HEK293 (cell line): Measurements from ENCODE around the gene SKI.

ENCODE experiments used
- ATF2 ChIP-seq: fragments of 450-650 bp; formaldehyde crosslinking; IDR thresholded peaks from 2 replicates; pipeline ENCODE4 v1.5.1; 2016; ENCODE audit warnings: missing biosample characterization, missing genetic modification characterization, low read depth
- IKZF3 ChIP-seq: fragments of 450-650 bp; IDR thresholded peaks from 2 replicates; pipeline ENCODE4 v1.5.0; 2018; ENCODE audit warnings: missing biosample characterization, mild to moderate bottlenecking, missing genetic modification characterization, moderate library complexity
- KLF17 ChIP-seq: fragments of 450-650 bp; formaldehyde crosslinking; IDR thresholded peaks from 2 replicates; pipeline ENCODE4 v1.5.1; 2016; ENCODE audit warnings: missing biosample characterization, missing genetic modification characterization
- PRDM10 ChIP-seq: fragments of 450-650 bp; formaldehyde crosslinking; IDR thresholded peaks from 2 replicates; pipeline ENCODE4 v1.5.1; 2016; ENCODE audit warnings: missing biosample characterization, missing genetic modification characterization
- WT1 ChIP-seq: fragments of 450-650 bp; formaldehyde crosslinking; IDR thresholded peaks from 2 replicates; pipeline ENCODE4 v1.5.1; 2016; ENCODE audit warnings: missing biosample characterization, missing genetic modification characterization
- YY1 ChIP-seq: fragments of 450-650 bp; formaldehyde crosslinking; IDR thresholded peaks from 2 replicates; pipeline ENCODE4 v1.5.1; 2018; ENCODE audit warnings: missing biosample characterization, missing genetic modification characterization
- ZBTB21 ChIP-seq: fragments of 450-650 bp; formaldehyde crosslinking; IDR thresholded peaks from 2 replicates; pipeline ENCODE4 v1.5.1; 2017; ENCODE audit warnings: missing biosample characterization, missing genetic modification characterization
- ZBTB8A ChIP-seq: fragments of 450-650 bp; formaldehyde crosslinking; IDR thresholded peaks from 2 replicates; pipeline ENCODE4 v1.5.1; 2016; ENCODE audit warnings: missing biosample characterization, missing genetic modification characterization
- ZEB2 ChIP-seq: fragments of 450-650 bp; formaldehyde crosslinking; IDR thresholded peaks from 2 replicates; pipeline ENCODE4 v1.5.1; 2016; ENCODE audit warnings: missing biosample characterization, missing genetic modification characterization
- ZFHX2 ChIP-seq: fragments of 450-650 bp; formaldehyde crosslinking; conservative IDR thresholded peaks from 2 replicates; pipeline ENCODE4 v1.5.1; 2016; ENCODE audit warnings: missing biosample characterization, missing genetic modification characterization
- ZFP37 ChIP-seq: fragments of 450-650 bp; formaldehyde crosslinking; IDR thresholded peaks from 2 replicates; pipeline ENCODE4 v1.5.1; 2016; ENCODE audit warnings: missing biosample characterization, missing genetic modification characterization
- ZFP69B ChIP-seq: fragments of 450-650 bp; formaldehyde crosslinking; IDR thresholded peaks from 2 replicates; pipeline ENCODE4 v1.5.1; 2016; ENCODE audit warnings: missing biosample characterization, missing genetic modification characterization
- ZNF140 ChIP-seq: fragments of 450-650 bp; formaldehyde crosslinking; IDR thresholded peaks from 2 replicates; pipeline ENCODE4 v1.5.1; 2016; ENCODE audit warnings: missing biosample characterization, missing genetic modification characterization
- ZNF223 ChIP-seq: fragments of 450-650 bp; formaldehyde crosslinking; IDR thresholded peaks from 2 replicates; pipeline ENCODE4 v1.5.1; 2016; ENCODE audit warnings: missing biosample characterization, missing genetic modification characterization
- ZNF26 ChIP-seq: fragments of 450-650 bp; formaldehyde crosslinking; IDR thresholded peaks from 2 replicates; pipeline ENCODE4 v1.5.1; 2016; ENCODE audit warnings: missing biosample characterization, missing genetic modification characterization
- ZNF362 ChIP-seq: fragments of 450-650 bp; formaldehyde crosslinking; IDR thresholded peaks from 2 replicates; pipeline ENCODE4 v1.5.1; 2016; ENCODE audit warnings: missing biosample characterization, missing genetic modification characterization
- ZNF366 ChIP-seq: fragments of 450-650 bp; formaldehyde crosslinking; conservative IDR thresholded peaks from 2 replicates; pipeline ENCODE4 v1.5.1; 2016; ENCODE audit warnings: missing biosample characterization, missing genetic modification characterization
- ZNF391 ChIP-seq: fragments of 450-650 bp; formaldehyde crosslinking; IDR thresholded peaks from 2 replicates; pipeline ENCODE4 v1.5.1; 2016; ENCODE audit warnings: low read depth, missing biosample characterization, missing genetic modification characterization, borderline replicate concordance
- ZNF433 ChIP-seq: fragments of 450-650 bp; formaldehyde crosslinking; IDR thresholded peaks from 2 replicates; pipeline ENCODE4 v1.5.1; 2016; ENCODE audit warnings: missing biosample characterization, missing genetic modification characterization, low read depth
- ZNF629 ChIP-seq: fragments of 450-650 bp; formaldehyde crosslinking; IDR thresholded peaks from 2 replicates; pipeline ENCODE4 v1.5.1; 2017; ENCODE audit warnings: missing biosample characterization, missing genetic modification characterization
- ZNF76 ChIP-seq: fragments of 450-650 bp; formaldehyde crosslinking; IDR thresholded peaks from 2 replicates; pipeline ENCODE4; 2016; ENCODE audit warnings: low read depth, missing biosample characterization, missing genetic modification characterization, borderline replicate concordance
- TF ChIP-seq, protein P1 (sequence below): fragments of 450-650 bp; formaldehyde crosslinking; IDR thresholded peaks from 2 replicates; pipeline ENCODE4 v1.5.1; 2017; ENCODE audit warnings: missing biosample characterization, missing genetic modification characterization
- TF ChIP-seq, protein P2 (sequence below): fragments of 450-650 bp; formaldehyde crosslinking; IDR thresholded peaks from 2 replicates; pipeline ENCODE4 v1.5.1; 2016; ENCODE audit warnings: missing biosample characterization, missing genetic modification characterization
- TF ChIP-seq, protein P3 (sequence below): fragments of 450-650 bp; formaldehyde crosslinking; IDR thresholded peaks from 2 replicates; pipeline ENCODE4 v1.5.1; 2016; ENCODE audit warnings: missing biosample characterization, missing genetic modification characterization

SKI gene

DNA sequence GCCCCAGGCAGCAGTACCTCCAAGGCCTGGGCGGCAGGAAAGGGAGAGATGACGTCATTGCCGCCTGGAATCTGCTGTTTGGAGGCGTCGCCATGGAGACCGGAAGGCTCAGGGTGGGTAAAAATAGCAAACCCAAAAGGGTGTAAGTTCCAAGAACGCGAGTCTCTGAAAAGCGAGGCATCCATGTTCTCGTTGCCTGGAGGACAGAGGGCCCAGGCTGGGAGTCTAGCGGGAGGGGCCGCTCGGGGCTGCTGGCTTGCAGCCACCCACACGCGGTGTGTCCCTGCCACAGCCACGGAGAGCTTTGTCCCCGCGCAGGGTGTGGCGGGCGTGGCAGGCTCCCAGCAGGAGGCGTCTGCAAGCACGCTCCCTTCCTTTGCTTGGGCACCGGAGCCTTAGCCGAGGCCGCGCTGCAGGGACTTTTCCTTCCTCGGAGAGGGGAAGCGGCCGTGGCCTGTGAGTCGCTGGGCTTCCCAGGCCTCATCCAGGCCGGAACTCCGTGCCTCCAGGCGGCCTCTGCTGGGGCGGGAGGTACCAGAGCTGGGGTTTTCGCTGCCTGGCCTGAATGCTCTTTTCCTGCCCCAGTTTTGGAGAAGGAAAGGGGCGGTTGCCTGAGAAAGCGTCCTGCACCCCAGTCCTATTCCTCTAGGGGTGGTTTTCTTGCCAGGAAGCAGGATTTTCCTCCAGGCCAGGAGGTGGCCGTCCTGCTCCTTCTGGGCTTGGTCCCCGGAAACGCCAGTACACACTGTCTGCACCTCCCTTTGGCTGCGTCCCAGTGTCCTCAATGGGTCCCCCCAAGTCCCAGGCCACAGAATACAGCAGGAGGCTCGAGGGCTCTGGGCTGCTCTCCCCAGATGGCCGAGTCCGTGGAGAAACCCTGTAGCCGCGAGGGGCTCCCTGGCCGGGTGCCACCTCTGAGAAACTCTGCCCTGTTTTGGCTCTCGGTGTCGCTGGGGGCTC, 15.3 kb upstream of the SKI start (continued):
- TF ChIP-seq PRDM10 (tag by site-specific recombination), result peak; percentile 60
- TF ChIP-seq ZNF223 (tag by site-specific recombination), result peak; percentile 44; the same call in 1 of the 2 replicates
- TF ChIP-seq ZNF366 (tag by site-specific recombination), result peak; percentile 56; the same call in 1 of the 2 replicates
- TF ChIP-seq ZNF433 (tag by site-specific recombination), result no peak
- 0 out of 2 replicates have a peak, but pooled peaks have one; percentile 12 for TF ChIP-seq ZNF76 (tag by site-specific recombination)
- peak; percentile 89 for TF ChIP-seq ZNF629 (tag by site-specific recombination)
- TF ChIP-seq ATF2 (tag by site-specific recombination), result peak; percentile 99
- TF ChIP-seq YY1 (tag by site-specific recombination), result peak; percentile 65; the same call in 1 of the 2 replicates
- TF ChIP-seq ZBTB21 (tag by site-specific recombination), result peak; percentile 73
- TF ChIP-seq, protein P1, sequence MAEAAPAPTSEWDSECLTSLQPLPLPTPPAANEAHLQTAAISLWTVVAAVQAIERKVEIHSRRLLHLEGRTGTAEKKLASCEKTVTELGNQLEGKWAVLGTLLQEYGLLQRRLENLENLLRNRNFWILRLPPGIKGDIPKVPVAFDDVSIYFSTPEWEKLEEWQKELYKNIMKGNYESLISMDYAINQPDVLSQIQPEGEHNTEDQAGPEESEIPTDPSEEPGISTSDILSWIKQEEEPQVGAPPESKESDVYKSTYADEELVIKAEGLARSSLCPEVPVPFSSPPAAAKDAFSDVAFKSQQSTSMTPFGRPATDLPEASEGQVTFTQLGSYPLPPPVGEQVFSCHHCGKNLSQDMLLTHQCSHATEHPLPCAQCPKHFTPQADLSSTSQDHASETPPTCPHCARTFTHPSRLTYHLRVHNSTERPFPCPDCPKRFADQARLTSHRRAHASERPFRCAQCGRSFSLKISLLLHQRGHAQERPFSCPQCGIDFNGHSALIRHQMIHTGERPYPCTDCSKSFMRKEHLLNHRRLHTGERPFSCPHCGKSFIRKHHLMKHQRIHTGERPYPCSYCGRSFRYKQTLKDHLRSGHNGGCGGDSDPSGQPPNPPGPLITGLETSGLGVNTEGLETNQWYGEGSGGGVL (tag by site-specific recombination), result no peak
- TF ChIP-seq ZFP37 (tag by site-specific recombination), result peak; percentile 82; the same call in 1 of the 2 replicates
- TF ChIP-seq ZBTB8A (tag by site-specific recombination), result peak; percentile 96
- peak; percentile 19; the same call in 1 of the 2 replicates for TF ChIP-seq IKZF3 (tag by site-specific recombination)
- TF ChIP-seq ZEB2 (tag by site-specific recombination), result peak; percentile 81
- TF ChIP-seq, protein P2, sequence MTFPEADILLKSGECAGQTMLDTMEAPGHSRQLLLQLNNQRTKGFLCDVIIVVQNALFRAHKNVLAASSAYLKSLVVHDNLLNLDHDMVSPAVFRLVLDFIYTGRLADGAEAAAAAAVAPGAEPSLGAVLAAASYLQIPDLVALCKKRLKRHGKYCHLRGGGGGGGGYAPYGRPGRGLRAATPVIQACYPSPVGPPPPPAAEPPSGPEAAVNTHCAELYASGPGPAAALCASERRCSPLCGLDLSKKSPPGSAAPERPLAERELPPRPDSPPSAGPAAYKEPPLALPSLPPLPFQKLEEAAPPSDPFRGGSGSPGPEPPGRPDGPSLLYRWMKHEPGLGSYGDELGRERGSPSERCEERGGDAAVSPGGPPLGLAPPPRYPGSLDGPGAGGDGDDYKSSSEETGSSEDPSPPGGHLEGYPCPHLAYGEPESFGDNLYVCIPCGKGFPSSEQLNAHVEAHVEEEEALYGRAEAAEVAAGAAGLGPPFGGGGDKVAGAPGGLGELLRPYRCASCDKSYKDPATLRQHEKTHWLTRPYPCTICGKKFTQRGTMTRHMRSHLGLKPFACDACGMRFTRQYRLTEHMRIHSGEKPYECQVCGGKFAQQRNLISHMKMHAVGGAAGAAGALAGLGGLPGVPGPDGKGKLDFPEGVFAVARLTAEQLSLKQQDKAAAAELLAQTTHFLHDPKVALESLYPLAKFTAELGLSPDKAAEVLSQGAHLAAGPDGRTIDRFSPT (tag by site-specific recombination), result peak; percentile 88
- TF ChIP-seq ZNF362 (tag by site-specific recombination), result no peak
- TF ChIP-seq ZNF26 (tag by site-specific recombination), result no peak
- TF ChIP-seq, protein P3, sequence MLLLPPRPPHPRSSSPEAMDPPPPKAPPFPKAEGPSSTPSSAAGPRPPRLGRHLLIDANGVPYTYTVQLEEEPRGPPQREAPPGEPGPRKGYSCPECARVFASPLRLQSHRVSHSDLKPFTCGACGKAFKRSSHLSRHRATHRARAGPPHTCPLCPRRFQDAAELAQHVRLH (tag by site-specific recombination), result no peak
- no peak for TF ChIP-seq ZNF140
- peak; percentile 31; the same call in 1 of the 2 replicates for TF ChIP-seq ZNF391 (tag by site-specific recombination)
- TF ChIP-seq WT1 (tag by site-specific recombination), result 0 out of 2 replicates have a peak, but pooled peaks have one; percentile 49
- peak; percentile 95 for TF ChIP-seq KLF17 (tag by site-specific recombination)
- TF ChIP-seq ZFHX2, result peak; percentile 72
- peak; percentile 71 for TF ChIP-seq ZFP69B (tag by site-specific recombination)
